PFSK-1 (cell line): ENCODE data around the gene TOMM34.

ENCODE experiments used
- POLR2AphosphoS5 ChIP-seq: IDR thresholded peaks from 2 replicates; pipeline ENCODE4 v1.6.1; 2012; ENCODE audit warnings: low read depth, mild to moderate bottlenecking, control low read depth, low read length, moderate library complexity
- TF ChIP-seq, protein P1 (sequence below), 2 experiments: IDR thresholded peaks; 2 replicates each; pipeline versions ENCODE4 v1.6.1 to v1.8.0; 2011 to 2012; ENCODE audit warnings: low read depth in 2 of 2, low read length in 2 of 2, control low read depth in 1 of 2, inconsistent platforms in 1 of 2, mild to moderate bottlenecking in 1 of 2, moderate library complexity in 1 of 2; ENCODE audit not compliant: insufficient read depth in 1 of 2

DNA sequence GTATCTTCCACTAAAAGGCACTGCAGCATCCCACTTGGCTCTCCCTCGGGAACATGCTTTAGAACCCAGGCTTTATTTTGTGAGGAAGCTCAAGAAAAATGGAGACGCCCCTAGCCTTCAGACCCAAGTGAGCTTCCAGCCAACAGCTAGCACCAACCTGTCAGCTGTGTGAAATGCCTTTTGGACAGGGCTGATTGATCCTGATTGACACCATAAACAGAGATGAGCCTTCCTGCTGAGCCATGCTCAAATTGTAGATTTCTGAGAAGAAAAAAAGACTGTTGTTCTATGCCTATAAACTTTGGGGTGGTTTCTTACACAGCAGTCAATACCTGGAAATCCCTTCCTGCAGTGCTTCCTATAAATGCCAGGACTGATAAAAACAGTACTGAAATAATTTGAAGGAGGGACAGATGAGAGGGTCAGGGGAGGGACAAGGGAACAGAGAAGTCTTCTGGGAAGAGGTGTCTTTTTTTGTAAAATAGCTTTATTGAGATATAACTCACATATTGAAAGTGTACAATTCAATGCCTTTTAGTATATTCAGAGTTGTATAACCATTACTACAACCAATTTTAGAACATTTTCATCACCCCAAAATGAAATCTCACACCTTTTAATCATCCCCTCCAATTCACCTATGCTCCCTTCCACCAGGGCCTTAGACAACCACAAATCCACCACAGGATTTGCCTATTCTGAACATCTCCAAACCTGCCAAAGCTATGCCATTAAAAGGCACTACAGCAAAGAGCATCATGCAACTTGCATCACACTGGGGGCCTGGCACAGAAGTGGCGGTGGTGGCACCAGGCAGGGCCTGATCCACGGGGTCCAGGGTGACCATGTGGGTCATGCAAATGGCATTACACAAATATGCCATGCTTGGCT is 3.4 kb upstream of the TOMM34 start:
- TF ChIP-seq POLR2AphosphoS5: no peak
- TF ChIP-seq, protein P1, sequence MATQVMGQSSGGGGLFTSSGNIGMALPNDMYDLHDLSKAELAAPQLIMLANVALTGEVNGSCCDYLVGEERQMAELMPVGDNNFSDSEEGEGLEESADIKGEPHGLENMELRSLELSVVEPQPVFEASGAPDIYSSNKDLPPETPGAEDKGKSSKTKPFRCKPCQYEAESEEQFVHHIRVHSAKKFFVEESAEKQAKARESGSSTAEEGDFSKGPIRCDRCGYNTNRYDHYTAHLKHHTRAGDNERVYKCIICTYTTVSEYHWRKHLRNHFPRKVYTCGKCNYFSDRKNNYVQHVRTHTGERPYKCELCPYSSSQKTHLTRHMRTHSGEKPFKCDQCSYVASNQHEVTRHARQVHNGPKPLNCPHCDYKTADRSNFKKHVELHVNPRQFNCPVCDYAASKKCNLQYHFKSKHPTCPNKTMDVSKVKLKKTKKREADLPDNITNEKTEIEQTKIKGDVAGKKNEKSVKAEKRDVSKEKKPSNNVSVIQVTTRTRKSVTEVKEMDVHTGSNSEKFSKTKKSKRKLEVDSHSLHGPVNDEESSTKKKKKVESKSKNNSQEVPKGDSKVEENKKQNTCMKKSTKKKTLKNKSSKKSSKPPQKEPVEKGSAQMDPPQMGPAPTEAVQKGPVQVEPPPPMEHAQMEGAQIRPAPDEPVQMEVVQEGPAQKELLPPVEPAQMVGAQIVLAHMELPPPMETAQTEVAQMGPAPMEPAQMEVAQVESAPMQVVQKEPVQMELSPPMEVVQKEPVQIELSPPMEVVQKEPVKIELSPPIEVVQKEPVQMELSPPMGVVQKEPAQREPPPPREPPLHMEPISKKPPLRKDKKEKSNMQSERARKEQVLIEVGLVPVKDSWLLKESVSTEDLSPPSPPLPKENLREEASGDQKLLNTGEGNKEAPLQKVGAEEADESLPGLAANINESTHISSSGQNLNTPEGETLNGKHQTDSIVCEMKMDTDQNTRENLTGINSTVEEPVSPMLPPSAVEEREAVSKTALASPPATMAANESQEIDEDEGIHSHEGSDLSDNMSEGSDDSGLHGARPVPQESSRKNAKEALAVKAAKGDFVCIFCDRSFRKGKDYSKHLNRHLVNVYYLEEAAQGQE (IDR thresholded peaks at IDR 0.05; ENCODE audit: insufficient read depth in 1 of 2, low read depth in 2 of 2, low read length in 2 of 2): no peak
